Activated T-cell treated with anti-CD3 and anti-CD28 coated beads, Interleukin-2, amount 50 U/mL, for 24 hours (primary cell): ENCODE data around the gene LRMDA.
A peak's percentile ranks its signal among the peaks of the same experiment; 100 is the strongest.

ENCODE experiments used
- DNase-seq: peaks from one replicate; pipeline ENCODE4 v3.0.0-alpha.2; 2020
- H3K27ac Mint-ChIP-seq: 2 replicates; pipeline ENCODE4 v1.8.0; 2020; ENCODE audit warnings: mild to moderate bottlenecking, mixed read lengths
- H3K27me3 Mint-ChIP-seq: 2 replicates; pipeline ENCODE4 v1.8.0; 2020; ENCODE audit warnings: mixed read lengths
- H3K36me3 Mint-ChIP-seq: 2 replicates; pipeline ENCODE4 v1.8.0; 2020; ENCODE audit warnings: low read depth, mixed read lengths
- H3K4me1 Mint-ChIP-seq: 2 replicates; pipeline ENCODE4 v1.8.0; 2020; ENCODE audit warnings: low read depth, mixed read lengths
- H3K4me3 Mint-ChIP-seq: 2 replicates; pipeline ENCODE4 v1.8.0; 2020; ENCODE audit warnings: mild to moderate bottlenecking, moderate library complexity, mixed read lengths
- H3K9me3 Mint-ChIP-seq: 2 replicates; pipeline ENCODE4 v1.8.0; 2020; ENCODE audit warnings: mixed read lengths

The LRMDA gene

DNA sequence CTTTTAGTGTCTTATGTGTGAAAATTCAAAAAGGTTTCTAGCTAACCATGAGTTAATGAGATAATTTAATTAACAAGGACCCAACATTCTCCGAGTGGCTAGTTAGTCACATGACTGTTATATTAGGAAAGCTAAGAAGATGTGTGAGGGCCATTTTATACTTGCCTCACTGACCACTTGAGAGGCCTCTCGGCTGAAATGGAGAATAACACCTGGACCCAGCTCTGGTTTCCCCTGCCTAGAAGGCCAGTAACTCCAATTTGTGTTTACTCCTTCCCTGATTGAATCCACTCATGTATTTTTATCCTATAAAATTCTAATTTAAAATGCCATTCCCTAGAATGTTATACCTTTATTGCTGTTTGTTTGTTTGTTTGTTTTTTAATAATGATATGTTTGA is 1115.0 kb downstream of the LRMDA start:
- peaks cover 4% of the 10 kb centered on the region for H3K27me3 Mint-ChIP-seq
- H3K36me3 Mint-ChIP-seq: no peaks in the 10 kb centered on the region
- no peaks in the 10 kb centered on the region for H3K9me3 Mint-ChIP-seq
- H3K27ac Mint-ChIP-seq: no peak overlapping the region
- no peak for DNase-seq
- H3K4me1 Mint-ChIP-seq: no peaks in the 10 kb centered on the region
- no peak overlapping the region for H3K4me3 Mint-ChIP-seq

DNA sequence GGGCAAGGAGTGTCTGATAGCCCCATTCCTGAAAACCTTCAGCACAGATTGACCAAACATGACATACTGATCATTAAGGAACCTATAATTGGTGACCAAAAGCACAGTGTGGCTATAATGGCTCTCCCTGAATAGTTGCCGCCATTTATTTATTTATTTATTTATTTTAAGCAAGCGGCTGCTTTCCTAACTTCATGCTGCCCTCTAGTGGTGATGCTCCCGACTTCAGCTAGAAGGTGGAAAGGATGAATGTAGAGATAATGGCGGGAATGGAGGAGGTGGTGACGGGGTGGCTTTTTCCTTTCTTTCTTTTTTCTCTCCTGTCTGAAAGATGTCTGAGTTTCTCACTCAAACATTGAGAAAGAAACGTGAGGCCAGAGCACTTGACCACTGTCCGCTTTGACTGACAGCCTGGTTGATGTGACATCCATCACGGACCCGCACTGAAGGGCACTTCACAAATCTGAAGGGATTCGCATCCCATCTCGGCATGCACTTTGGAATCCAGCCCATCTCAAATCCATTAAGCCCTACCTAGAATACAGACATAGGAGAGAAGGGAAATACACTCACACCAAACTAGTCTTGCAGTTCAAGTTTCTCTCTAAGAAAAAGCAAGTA is 1116.0 kb downstream of the LRMDA start:
- H3K27ac Mint-ChIP-seq: no peak overlapping the region
- no peaks in the 10 kb centered on the region for H3K4me1 Mint-ChIP-seq
- H3K36me3 Mint-ChIP-seq: no peaks in the 10 kb centered on the region
- DNase-seq: peak; percentile 46
- peaks cover 4% of the 10 kb centered on the region for H3K27me3 Mint-ChIP-seq
- H3K4me3 Mint-ChIP-seq: no peak overlapping the region
- H3K9me3 Mint-ChIP-seq: no peaks in the 10 kb centered on the region

DNA sequence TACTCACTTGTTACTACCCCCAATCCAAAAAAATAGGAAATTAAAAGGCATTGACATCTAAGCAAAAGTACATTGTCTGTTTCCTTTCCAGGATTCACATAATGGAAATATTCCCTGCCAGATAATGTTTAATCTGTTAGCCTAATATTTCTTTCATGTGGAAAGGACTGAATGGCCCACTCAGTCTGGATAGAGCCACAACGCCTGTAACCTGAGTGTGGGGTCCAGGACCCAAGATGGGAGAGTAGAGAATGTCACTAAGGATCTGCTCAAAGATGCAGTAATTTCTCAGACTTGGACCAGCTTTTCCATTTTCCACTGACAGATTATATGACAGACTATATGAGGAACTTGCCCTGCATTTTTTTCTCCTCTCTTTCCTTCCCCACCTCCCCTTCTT is 1117.3 kb downstream of the LRMDA start:
- no peaks in the 10 kb centered on the region for H3K36me3 Mint-ChIP-seq

DNA sequence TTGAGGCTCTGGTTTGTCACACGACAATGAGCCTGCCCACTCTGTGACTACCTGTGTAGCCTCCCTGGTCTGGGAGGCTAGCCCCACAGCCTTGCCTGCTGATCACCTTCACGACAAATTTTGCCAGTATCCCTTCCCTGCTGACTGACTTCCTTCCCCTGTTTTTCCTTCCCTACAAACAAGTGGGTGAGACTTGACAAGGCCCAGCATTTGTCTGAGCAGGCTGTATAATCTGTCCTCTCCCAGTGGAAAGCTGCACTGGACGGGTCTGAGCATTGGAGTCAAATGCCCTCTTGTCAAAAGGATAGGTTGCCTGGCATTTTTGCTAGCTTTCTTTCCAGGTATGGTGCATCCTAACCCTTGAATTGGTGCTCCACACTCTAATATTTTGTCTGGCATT is 1117.7 kb downstream of the LRMDA start:
- DNase-seq: no peak
- no peak overlapping the region for H3K27ac Mint-ChIP-seq
- H3K36me3 Mint-ChIP-seq: no peaks in the 10 kb centered on the region
- no peak overlapping the region for H3K4me3 Mint-ChIP-seq
- peaks cover 4% of the 10 kb centered on the region for H3K27me3 Mint-ChIP-seq
- H3K4me1 Mint-ChIP-seq: no peaks in the 10 kb centered on the region
- H3K9me3 Mint-ChIP-seq: no peaks in the 10 kb centered on the region

More for the DNA sequence above, 1117.3 kb downstream of the LRMDA start:
- no peak for DNase-seq
- H3K4me1 Mint-ChIP-seq: no peaks in the 10 kb centered on the region
- peaks cover 4% of the 10 kb centered on the region for H3K27me3 Mint-ChIP-seq
- H3K9me3 Mint-ChIP-seq: no peaks in the 10 kb centered on the region
- H3K27ac Mint-ChIP-seq: no peak overlapping the region
- no peak overlapping the region for H3K4me3 Mint-ChIP-seq

DNA sequence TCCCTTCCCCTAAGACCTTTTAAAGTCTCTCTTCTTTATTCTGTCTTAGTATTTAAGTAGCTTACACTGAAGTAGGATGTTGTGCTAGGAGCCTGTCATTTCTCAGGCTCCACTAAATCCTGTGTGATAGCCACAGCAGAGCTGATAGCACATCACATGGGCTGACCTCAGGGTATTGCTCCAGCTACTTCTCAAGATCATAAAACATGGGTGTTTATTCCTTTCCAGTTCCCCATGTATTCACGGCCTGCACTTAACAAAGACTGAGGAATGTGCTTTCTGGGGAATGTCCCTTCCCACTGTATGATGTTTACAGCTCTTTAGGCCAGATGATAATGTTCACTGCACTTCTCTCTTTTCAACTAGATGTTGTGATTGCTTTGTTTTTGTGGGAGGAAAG is 1119.4 kb downstream of the LRMDA start:
- H3K27ac Mint-ChIP-seq: no peak overlapping the region
- no peaks in the 10 kb centered on the region for H3K9me3 Mint-ChIP-seq
- no peaks in the 10 kb centered on the region for H3K4me1 Mint-ChIP-seq
- H3K36me3 Mint-ChIP-seq: no peaks in the 10 kb centered on the region
- H3K27me3 Mint-ChIP-seq: peaks cover 4% of the 10 kb centered on the region
- no peak overlapping the region for H3K4me3 Mint-ChIP-seq
- no peak for DNase-seq

DNA sequence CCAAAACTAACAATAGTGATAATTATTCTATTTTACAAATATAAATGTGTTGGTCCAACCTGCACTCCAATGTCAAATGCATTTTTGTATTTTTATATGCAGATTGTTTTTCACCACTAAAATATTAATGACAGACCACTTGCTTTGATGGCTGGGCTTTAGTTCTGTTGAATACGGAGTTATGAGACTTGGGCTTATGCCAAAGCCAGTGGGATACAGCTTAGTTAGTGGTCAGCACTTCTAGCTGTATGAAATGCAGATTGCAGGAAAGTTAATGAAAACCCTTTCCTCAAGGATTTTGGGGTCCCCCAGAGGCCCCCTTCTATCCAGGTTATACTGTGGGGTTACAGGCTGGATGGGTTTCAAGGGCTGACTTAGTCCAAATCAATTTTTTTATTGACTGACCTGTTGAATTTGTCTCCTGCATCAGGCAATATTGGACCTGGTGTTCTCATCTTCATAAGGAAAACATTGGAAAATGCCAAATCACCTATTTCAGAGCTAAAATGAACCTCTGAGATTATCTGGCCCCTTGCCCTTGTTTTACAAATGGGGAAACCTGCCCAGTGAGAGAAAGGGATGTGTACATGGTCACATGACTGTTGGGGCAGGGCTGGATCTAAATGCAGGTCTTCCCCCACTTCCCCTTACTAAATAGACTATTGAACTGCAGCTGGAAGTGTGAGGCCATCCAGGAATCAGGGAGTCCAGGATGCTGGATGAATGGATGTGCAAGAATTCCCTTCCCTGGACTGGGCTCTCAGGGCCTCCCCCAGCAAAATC is 1120.9 kb downstream of the LRMDA start:
- Mint-ChIP-seq H3K4me3 (no peak overlapping the region), H3K4me1 (no peaks in the 10 kb centered on the region), H3K36me3 (no peaks in the 10 kb centered on the region), H3K9me3 (no peaks in the 10 kb centered on the region), H3K27ac (no peak overlapping the region), H3K27me3 (peaks cover 4% of the 10 kb centered on the region)
- no peak for DNase-seq

DNA sequence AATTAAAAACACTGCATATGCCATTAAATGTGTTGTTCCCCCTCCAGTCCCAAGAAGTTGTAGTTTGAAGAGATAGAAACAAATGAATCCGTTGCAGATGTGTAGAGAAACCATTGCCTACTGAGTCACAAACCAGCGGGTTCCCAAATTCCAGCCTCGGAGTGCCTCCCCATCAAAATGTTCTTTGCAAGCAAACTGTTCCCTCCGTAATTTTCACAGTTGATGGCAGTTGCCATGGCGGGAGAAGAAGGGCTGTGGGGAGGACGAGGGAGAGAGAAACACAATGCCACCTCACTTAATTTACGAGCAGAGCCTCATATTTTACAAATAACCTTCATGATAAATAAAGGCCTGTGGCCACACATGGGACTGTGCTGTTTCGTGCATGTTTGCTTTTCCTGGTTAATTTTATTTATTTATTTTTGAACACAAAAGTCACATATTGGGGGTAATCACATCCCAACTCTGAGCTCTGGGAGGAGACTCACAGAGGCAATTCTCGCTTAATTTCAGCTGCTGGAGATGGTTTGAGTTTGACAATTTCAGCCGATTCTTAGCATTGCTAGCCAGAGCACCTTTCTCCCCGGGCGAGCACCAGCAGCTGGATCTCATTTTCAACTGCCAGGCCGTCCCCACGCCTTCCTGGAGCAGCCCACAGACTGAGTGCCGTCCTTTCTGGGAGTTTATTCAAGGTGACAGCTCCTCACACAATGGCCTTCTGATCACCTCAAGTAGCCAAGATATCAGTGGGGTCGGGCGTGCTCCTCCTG is 1122.0 kb downstream of the LRMDA start:
- no peaks in the 10 kb centered on the region for H3K27me3 Mint-ChIP-seq
- no peaks in the 10 kb centered on the region for H3K4me1 Mint-ChIP-seq
- DNase-seq: no peak
- H3K4me3 Mint-ChIP-seq: no peak overlapping the region
- no peak overlapping the region for H3K27ac Mint-ChIP-seq
- no peaks in the 10 kb centered on the region for H3K36me3 Mint-ChIP-seq
- no peaks in the 10 kb centered on the region for H3K9me3 Mint-ChIP-seq

DNA sequence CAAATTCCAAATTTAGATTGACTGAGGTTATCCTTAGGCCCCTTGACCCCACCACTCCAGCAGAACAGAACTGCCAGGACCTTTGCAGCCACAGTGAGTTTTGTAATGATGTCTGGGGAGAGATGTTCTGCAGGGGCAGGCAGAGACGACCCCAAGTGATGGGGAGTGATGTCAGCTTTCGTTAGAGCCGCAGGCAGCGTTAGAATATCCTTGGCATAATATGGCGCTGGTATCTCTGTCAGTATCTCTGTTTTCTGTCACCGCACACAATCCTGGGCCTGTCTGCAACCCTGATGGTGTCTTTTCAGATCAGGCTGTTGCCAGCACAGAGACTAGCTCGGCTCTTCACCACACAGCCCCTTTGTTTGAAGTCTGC is 1122.6 kb downstream of the LRMDA start:
- H3K9me3 Mint-ChIP-seq: no peaks in the 10 kb centered on the region
- DNase-seq: no peak

DNA sequence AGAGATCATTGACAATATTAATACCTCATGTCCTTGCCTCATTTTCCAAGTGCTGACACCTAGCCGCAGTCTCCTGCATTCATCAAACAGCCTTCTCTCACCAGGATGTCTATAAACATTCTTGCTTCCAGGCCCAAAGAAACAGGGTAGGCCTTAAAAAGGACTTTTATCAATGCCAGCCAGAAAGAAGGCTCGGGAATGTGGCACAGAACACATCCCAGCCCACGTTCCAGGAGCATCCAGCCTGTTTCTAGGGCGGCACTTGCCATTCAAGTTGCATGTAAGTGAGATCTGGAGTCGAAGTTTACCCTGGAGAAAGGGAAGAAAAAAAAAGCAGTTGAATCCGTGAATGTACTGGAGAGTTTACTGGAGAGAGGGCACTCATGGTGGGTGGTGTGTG is 1123.1 kb downstream of the LRMDA start:
- no peaks in the 10 kb centered on the region for H3K27me3 Mint-ChIP-seq
- no peak overlapping the region for H3K27ac Mint-ChIP-seq
- H3K4me1 Mint-ChIP-seq: no peaks in the 10 kb centered on the region
- no peaks in the 10 kb centered on the region for H3K36me3 Mint-ChIP-seq
- DNase-seq: no peak
- no peak overlapping the region for H3K4me3 Mint-ChIP-seq
- H3K9me3 Mint-ChIP-seq: no peaks in the 10 kb centered on the region

More for the DNA sequence above, 1122.6 kb downstream of the LRMDA start:
- Mint-ChIP-seq H3K4me1 (no peaks in the 10 kb centered on the region), H3K36me3 (no peaks in the 10 kb centered on the region), H3K4me3 (no peak overlapping the region), H3K27me3 (no peaks in the 10 kb centered on the region), H3K27ac (no peak overlapping the region)

DNA sequence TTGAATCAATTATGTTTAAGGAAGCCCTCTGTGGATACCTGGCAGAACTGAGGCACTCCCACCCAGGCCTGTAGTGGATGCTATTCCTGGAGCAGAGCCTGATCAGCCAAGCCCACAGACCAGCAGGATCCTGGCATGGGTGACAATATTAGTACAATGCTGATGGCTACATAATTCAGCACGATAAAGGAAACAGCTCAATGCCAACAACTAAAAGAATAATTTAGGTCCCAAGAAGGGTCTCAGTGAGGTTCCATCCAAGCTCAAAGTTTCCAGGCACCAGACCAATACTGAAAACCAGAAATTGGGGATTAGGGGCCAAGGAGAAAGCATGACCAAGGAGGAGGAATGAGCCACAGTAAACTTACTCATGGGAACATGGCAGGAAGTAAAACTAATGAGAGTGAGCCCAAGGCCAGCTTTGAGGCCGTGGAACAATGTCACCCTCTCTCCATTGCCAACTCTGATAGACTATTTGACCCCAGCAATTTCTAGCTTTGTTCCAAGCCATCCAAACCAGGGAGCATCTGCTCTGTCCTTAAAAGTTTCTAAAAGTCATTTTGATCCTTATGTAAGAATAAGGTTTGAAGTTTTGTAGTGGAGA is 1123.7 kb downstream of the LRMDA start:
- H3K9me3 Mint-ChIP-seq: no peaks in the 10 kb centered on the region
- no peaks in the 10 kb centered on the region for H3K27me3 Mint-ChIP-seq
- no peaks in the 10 kb centered on the region for H3K4me1 Mint-ChIP-seq
- no peak overlapping the region for H3K27ac Mint-ChIP-seq
- no peak overlapping the region for H3K4me3 Mint-ChIP-seq
- DNase-seq: no peak
- H3K36me3 Mint-ChIP-seq: no peaks in the 10 kb centered on the region

DNA sequence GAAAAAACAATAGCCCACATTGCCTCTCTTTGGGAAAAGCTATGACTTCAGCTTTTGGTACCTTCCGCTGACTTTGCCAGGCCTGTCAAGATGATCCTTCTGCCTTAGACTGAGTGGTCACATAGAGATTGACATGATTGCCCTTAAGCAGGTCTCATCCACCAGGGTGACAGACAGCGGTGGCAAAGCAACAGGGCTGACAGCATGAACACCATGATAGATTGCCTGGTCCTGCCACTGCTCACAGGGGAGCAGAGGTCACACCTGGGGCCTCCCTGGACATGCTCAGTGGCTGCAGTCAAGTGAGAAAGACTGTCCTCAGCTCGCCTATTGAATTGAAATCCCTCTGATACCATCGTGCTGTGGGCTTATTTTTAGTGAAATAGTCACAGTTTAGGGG is 1125.9 kb downstream of the LRMDA start:
- Mint-ChIP-seq H3K4me1 (no peaks in the 10 kb centered on the region), H3K4me3 (no peak overlapping the region), H3K36me3 (no peaks in the 10 kb centered on the region), H3K27ac (no peak overlapping the region), H3K27me3 (no peaks in the 10 kb centered on the region), H3K9me3 (no peaks in the 10 kb centered on the region)
- DNase-seq: no peak

DNA sequence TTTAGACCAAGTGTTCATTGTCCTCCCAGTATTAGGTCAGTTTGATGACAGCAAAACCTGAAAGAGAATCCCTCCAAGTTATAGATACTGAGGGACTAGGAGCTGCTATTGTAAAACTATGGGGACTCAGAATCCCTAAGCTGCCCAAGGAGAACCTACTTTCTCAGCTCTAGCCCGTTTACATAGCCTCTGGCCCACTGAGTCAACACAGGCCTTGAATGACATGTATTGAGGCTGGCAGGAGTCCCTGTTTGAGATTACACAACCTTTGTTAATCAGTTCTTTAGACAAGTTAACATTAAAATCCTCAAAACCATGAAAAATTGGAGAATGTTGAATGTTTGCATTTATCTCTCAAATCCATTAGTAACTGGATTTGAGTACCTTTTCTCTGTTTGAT is 1127.2 kb downstream of the LRMDA start:
- no peak overlapping the region for H3K27ac Mint-ChIP-seq
- H3K9me3 Mint-ChIP-seq: no peaks in the 10 kb centered on the region
- no peaks in the 10 kb centered on the region for H3K27me3 Mint-ChIP-seq
- H3K4me1 Mint-ChIP-seq: no peaks in the 10 kb centered on the region
- H3K4me3 Mint-ChIP-seq: no peak overlapping the region
- no peaks in the 10 kb centered on the region for H3K36me3 Mint-ChIP-seq
- DNase-seq: no peak

DNA sequence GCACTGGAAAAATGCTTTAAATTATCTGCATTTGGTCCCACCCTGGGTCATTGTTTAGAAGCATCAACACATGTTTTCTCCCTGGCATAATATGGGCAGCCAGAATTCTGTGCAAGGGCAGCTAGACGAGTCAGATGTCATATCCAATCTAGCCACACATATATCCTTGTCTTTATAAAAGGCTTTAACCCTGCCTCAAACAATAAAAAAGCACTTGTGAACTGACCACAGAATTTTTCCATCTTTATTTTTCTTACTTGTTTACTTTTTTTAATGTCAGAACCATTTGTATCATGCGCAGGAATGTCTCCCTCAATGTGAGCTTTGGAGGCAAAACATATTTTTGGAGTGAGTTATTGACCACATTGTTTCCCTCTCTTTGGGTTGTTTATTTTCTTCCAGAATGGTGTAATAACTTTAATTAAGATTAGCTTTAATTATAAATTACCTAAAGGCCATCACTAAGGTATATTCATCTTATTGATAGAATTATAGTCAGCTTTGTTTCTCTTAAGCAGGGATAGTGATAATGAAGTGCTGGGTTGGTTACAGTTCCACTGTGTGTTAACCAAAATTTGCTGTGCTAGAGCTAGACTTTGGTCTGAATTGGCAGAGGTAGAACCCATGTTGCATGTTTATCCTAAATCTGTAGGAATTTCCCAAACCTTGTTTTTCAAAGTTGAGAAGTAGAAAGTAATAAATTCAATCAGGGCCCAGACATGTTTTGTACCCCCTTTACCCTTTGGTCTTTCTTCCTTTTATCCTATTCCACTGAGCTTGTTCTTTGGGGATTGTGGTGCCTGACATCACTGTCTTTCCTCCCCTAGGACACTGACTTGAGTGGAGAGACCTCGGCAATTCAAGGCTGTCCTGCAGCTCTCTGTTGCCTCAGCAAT is 1127.8 kb downstream of the LRMDA start:
- H3K27me3 Mint-ChIP-seq: no peaks in the 10 kb centered on the region
- no peaks in the 10 kb centered on the region for H3K36me3 Mint-ChIP-seq
- no peaks in the 10 kb centered on the region for H3K4me1 Mint-ChIP-seq
- H3K4me3 Mint-ChIP-seq: no peak overlapping the region
- H3K9me3 Mint-ChIP-seq: no peaks in the 10 kb centered on the region
- no peak overlapping the region for H3K27ac Mint-ChIP-seq
- no peak for DNase-seq

DNA sequence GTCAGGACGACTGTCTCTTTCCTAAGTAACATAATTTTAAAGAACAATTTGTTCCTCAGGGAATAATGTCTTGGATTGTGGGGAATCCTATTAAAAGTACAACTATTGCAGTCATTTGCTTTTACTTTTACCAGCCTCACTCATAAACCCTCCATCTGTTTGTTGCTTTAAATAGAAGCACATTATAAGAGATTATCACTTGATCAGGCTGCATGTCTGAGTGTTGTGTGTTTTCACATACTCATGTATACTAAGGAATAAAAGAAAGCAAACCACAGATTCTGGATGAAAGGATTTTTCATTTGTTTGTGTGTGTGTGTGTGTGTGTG is 1128.4 kb downstream of the LRMDA start:
- Mint-ChIP-seq H3K27me3 (no peaks in the 10 kb centered on the region), H3K27ac (no peak overlapping the region), H3K4me1 (no peaks in the 10 kb centered on the region), H3K4me3 (no peak overlapping the region), H3K36me3 (no peaks in the 10 kb centered on the region), H3K9me3 (no peaks in the 10 kb centered on the region)
- DNase-seq: no peak
